ENCODE measurements around the gene ZNF521.
A peak's percentile ranks its signal among the peaks of the same experiment; 100 is the strongest.
"Not testable (repeated sequence)": the region's sequence is repeated elsewhere in the genome, so short reads cannot be mapped to it uniquely, and the experiment has no call there.

Gene ZNF521

DNA sequence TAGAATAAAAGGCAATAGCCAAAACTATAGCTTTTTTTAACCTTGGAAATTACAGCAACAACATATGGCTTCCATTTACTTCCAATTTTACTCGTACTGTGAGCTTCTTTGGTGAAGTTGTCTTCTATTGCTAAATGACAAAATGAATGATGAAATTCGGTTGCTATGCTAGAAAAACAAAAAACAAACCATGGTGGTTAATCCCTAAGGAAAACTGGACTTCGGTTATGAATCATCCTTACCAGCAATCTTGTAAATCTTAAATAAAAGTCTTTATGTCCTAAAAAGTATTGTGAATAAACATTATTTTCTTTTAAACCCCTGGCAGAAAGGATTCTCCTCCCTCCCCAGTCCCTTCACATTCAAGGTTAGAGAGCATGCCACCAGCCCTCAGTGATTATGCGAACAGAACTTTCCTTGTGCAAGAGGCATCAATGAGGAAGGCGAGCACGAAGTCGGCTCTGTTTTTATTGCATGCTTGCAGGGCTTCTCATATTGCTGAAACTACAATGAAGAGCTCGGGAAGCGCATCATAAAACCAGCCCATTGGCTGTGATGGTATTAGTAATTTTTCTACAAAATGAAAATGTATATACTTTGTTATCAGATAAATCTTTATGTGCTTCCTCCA lies 62.9 kb downstream of the ZNF521 start:
- peak; percentile 96 for DNase-seq (ENCODE audit: low read depth)

DNA sequence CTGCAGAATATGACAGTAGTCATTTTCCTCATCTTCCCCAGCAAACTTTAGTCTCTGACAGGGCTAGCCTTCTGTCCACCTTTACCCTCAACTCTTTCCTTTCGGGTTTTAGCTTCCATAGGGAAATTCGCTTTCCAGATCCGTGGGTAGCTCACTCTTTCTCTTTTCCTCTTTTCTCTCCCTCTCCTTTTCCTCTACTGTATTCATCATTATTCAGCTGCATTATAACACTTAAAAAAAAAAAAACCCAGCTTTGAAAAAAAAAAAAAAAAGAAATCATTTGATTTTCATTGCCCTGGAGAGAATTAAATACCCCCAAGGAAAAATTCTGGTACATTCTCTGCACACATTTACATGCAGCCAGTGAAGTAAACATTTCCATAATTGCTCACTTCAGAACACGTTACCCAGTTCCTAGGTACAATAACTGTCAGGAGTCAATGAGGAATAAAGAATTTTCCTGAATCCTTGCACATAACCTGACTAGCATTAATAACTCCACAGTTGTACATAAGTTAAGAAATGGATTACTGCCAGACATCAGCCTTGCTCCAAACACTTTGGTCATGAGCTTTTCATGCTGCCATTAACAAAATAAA lies 63.5 kb downstream of the ZNF521 start:
- DNase-seq (ENCODE audit: low read depth), result no peak

DNA sequence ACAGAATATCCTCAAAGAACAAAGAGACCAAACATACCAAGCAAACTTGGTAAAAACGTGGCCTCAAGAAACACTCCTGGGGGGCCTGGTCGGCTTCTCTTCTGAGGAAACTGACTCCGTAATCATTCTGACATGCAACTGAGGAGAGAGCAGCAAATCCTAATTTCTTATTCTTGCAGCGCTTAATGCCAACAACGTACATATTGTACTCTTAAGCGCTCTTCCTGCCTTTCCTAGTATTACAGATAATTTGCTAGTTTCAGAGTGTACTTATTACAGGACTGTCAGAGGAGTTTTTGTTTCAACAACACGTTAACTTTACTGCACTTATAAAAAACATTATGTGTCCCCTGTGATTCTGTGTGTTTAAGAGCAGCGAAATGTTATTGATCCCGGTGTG lies 64.9 kb downstream of the ZNF521 start:
- no peak for DNase-seq (ENCODE audit: low read depth)

DNA sequence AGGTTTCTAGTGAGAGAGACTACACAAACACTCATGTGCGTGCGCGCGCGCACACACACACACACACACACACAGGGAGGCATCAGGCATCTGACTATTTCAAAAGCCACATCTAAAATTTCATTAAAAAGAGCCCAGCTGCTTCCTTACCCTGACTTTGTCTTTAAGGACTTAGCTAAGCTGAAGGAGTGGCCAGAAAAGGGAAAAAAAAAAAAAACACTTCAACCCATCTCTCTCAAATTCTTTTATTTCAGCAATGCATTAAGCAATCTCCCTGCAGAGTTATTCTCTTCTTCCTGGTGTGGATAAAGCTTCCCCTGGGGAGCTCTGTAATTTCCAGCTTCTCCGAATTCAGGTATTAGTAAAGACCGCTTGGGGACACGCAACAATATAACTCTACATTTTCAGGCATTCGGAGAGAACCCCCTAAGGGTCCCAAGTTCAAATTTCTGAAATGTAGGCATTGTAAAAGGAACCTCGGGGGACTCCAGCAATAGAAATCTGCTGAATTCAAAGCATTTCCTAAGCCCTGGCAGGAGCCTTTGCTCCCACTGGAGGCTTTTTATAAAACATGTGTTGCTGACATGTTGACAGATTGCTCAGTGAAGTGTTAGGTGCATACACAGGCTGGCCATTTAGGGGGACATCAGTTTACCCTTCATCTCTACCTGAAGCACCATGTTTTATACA lies 67.0 kb downstream of the ZNF521 start:
- DNase-seq (ENCODE audit: low read depth), result peak; percentile 95

DNA sequence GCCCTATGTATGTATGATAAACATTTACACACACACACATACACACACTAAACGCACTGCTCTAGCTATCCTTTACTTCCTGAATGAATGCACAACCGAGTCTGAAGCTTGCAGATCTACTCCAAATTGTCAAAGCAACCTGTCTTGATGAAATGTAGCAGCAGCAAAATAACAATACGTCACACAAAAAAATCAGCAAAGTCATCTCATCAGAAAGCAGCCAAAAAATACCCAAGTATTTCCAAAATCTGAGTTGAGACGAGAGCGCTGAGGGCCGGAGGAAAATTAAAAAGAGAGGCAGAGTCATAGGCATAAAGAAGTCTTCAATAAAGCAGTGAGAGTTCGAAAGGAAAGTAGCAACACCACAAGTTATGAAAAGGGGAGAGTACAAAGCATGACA lies 67.7 kb downstream of the ZNF521 start:
- peak; percentile 14 for DNase-seq (ENCODE audit: low read depth)

DNA sequence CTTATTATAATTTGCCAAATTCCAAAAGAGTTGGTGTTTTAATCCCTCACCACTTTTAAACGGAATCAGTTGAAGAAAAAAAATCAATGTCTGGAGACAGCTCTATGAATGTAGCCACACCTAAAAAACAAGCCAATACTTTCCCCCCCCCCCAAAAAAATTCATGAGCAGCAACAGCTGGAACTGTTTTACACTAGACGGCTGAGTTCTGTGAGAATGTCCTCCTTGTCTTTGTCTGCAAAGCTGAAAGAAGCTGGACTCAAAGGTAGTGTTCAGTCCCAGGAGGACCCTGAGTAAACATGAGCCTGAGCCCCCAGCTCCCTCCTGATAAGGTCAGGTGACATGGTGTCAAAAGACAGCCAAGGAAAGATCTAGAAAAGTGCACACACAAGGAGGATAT lies 68.2 kb downstream of the ZNF521 start:
- DNase-seq (ENCODE audit: low read depth), result no peak

DNA sequence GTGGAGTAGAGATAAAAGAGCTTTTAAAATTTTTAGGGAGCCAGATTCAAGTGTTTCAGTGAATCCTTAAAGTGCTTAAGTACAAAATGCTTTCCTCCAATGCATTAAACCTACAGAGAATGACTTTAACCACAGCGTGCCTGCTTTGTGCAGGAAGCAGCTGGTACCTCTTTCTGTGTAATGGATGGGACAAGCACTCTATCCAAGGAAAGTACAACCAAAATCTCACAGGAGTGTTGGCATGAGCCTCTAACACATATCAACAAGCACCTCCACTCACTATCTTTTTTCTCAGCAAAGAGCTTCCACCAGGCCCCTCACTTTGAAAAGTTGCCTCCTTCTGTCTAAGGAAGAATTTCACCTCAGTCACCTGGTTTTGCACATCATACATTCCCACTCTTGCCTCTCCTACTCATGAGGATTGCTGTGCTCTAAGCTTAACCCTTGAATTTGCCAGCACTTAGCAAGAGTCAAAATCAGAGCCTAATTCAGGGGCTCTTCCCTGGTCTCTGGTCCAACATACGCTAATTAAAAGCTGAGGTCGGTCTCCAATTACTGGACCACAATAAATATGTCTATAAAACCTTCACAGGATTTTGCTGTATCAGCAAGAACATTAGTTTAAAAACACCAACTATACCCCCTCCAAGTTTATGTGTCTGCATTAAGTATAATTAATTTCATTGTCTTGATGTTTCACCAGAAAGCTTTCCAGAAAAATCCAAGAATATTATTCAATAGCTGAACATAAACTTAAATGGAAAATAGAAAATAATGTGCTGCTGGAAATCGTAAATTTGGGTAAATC lies 68.9 kb downstream of the ZNF521 start:
- DNase-seq (ENCODE audit: low read depth), result no peak

DNA sequence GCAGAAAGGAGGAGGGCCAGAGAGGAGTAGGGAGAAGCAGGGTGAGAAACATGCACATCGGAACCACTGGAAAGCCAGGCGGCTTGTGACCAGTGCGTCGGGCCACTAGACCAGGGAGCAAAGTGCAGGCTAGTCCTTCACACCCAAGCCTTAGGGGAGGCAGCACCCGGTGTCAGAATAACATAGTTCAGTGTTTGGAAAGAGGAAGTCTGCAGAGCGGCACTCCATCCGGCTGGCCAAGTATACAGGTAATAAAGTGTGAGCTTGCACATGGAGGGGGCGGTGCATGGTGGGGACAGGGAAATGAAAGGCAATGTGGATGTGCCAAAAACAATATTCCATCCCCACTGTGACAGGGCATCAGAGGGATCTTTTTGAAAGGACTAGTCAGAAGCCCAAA lies 69.7 kb downstream of the ZNF521 start:
- no peak for DNase-seq (ENCODE audit: low read depth)

DNA sequence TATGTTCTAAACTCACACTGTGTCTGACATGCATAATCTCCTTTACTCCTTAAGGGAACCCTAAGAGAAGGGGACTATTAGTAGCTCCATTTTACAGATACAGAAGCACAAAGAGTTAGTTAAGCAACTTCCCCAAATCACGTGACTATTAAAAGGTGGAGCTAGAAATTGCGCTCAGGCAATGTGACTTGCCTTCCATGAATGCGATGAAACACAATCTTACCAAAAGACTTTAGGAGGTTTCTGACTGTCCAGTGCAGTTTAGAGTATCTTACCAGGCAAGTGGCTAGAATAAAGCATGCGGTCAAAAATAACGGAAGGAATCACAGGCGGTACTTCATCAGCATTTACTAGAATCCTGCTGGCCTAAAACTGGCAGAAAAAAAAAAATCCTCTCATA lies 70.4 kb downstream of the ZNF521 start:
- DNase-seq (ENCODE audit: low read depth), result peak; percentile 7

DNA sequence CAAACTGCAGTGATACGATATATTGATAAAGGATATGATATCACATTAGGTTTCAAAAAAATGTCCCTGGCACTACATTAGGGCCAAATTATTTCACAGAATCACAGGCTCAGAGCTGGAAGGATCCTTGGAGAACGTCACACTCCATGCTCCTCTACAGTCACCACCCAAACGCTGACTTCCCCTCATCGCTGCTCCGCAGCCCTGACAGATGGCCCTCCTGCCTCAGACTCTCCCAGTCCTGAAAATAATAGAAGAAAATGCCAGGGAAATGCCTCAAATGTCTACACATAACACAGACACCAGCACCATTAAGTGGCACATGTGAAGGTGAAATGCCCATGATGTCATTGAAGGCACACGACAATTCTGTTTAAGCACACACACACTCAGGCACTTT lies 72.0 kb downstream of the ZNF521 start:
- no peak for DNase-seq (ENCODE audit: low read depth)

DNA sequence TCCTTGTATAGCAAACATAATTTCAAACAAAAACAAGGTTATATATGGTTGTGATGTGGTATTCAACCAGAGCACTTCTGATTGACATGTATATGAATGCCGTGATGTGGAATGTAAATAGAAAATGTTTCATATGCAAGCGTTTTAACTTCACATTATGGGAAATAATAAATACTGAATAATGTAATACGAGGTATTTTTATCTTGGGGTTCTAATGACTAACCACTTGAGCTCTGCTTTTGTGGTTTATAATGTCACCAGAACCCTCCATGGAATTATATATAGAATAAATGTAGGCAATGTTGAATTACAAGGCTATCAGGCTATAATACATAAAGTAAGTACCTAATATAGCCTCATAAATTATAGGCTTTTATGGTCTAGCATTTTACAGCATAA lies 72.4 kb downstream of the ZNF521 start:
- no peak for DNase-seq (ENCODE audit: low read depth)

DNA sequence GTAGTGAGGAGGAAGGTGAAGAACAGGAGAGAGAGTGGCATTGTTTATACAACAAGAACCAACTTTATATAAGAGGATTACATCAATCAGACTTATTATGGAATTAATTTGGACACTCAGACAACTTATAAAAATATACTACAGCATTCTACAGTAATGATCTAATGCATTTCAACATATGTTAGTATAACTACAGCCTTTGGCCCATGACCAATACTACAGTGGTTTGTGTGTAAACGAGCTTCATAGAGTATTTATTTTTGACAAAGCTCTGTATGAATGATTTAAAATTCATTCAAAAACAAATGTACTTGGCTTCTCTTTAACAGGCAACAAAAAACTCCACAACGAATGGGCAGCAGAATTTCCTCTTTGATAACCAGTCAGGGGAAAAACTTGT lies 72.8 kb downstream of the ZNF521 start:
- peak; percentile 57 for DNase-seq (ENCODE audit: low read depth)

DNA sequence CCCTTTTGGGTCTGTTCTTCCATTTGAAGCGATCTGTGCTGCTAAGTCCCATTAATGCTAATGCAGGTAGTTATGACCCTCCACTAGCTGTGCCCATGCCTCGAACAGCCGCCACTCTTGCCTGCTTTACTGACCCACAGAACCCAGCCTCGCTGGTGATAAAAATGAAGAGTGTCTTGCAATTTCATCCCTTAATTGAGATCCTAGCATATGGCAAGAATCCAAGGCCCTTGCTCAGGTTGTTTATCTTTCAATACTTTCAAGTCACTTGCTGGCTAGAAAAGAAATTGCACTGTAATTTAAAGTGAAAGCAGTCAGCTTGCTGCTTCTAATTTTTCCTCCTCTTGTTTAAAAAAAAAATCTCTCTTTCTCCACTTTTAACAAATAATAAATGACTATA lies 73.6 kb downstream of the ZNF521 start:
- no peak for DNase-seq (ENCODE audit: low read depth)

DNA sequence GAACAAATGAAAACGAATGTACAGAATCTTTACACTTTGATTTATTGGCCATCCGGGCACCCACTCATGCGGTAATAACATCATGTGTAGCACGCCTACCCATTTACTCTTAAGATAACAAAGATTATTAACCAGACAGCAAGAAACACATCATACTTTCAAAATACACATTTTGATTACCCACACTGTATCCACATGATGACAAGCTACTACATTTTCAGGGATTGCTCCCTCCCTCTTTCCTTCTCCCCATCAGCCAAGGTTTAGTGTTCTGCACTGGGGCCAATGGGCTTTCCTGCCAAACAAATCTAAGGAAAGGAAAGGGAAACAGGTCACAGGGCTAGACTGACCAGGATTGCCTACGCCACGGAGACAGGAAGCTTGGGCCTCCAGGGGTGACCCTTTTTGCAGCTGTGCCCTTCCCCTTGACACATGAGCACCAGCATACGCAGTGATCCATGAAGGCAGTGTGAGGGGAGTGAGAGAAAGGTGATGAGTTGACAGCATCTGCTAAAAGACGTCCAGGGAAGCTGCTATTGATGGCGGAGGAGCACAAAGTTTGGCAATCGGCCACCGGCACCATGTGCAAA lies 76.5 kb downstream of the ZNF521 start:
- DNase-seq (ENCODE audit: low read depth), result no peak

DNA sequence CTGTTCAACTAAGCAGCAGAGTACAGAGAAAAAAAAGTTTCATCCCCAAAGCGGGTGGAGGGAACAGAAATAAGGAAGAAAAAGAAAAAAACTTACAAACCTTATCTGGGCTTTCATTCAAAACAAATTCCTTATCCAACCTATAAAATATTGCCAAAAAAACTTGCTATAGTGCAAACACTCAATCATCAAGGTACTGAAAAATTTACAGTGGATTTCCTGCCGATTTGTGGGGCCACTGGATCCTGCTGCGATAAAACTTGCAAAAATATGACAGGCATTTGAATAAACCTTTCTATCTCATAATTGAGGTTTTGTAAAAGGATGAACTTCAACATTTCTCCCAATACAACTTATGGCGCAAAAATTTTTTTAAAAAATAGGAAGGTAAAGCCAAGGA lies 77.0 kb downstream of the ZNF521 start:
- no peak for DNase-seq (ENCODE audit: low read depth)

DNA sequence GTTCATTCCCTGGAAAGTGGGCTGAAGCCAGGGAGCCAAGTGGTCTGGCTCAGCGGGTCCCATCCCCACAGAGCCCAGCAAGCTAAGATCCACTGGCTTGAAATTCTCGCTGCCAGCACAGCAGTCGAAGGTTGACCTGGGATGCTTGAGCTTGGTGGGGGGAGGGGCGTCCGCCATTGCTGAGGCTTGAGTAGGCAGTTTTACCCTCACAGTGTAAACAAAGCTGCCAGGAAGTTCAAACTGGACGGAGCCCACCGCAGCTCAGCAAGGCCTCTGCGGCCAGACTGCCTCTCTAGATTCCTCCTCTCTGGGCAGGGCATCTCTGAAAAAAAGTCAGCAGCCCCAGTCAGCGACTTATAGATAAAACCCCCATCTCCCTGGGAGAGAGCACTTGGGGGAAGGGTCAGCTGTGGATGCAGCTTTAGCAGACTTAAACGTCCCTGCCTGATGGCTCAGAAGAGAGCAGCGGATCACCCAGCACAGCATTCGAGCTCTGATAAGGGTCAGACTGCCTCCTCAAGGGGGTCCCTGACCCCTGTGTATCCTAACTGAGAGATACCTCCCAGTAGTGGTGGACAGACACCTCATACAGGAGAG lies 84.9 kb downstream of the ZNF521 start:
- DNase-seq (ENCODE audit: low read depth), result not testable (repeated sequence)

DNA sequence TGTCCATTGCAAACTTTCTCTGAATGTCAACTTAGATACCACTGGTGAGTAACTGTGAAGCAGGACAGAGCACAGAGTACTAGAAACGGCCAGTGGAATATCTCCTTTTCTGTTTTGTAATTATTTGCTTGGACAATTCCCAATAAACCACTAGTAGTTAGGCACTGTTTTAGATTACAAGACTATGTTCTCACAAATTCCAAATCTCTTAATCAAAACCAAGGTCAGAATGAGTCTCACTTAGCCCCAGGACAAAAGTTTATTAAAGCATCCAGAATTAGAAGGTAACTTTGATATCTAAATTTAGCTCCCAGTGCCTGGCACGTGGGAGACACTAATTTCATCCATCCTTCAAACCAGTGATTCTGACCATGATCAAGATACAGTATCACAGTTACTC lies 89.0 kb downstream of the ZNF521 start:
- DNase-seq (ENCODE audit: low read depth), result peak; percentile 63

DNA sequence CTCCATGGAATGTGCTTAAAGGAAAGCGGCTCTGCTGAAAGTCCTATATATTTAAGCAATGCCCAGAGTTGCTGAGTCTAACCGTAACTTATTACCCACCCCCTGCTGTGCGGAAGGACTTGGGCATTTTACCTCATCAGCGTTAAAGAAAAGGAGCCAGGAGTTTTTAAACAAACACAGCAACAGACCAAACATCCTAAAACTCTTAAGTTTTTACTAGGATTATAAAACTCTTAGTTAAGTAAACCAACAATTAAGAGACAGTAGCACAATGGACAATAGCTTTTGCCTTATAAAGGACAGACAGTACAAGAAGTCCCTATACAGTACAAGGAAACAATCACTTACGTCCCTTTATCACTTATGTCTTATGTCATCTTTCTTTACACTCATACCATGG lies 90.2 kb downstream of the ZNF521 start:
- DNase-seq (ENCODE audit: low read depth), result no peak

DNA sequence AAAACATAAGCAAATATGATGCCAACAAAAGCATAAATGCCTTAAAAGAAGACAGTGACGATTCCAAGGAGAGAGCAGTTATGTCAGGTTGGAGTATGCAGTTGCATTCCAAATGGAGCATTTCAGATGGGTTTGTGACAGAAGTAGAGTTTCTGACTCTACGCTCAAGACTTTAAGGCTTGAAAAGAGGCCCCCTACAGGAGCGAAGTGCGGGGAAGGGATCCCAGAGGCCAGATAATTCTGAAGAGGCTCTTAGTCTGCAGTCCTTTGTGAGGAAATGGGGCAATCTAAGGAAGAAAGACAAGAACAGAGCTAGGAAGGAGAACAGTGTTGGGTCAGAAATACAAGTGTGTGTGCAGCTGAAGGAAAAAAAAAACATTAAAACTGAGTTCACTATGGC lies 95.5 kb downstream of the ZNF521 start:
- no peak for DNase-seq (ENCODE audit: low read depth)

DNA sequence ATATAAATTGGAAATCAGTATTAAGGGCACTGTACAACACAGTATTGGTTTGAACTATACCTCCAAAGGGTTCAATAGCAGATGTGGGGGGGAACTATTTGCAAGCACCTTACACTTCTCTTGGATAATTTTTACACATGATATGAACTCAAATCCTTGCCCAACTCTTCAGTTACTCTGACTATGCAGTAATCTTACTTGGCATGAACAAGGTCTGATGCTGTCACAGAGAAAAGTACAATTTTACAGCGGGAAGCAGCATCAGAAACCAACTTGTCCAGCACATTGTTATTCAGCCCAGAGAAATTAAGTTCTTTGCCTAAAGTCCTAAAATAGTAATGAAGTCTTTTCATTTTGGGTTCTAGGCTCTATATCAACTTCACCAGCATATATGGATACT lies 98.2 kb downstream of the ZNF521 start:
- DNase-seq (ENCODE audit: low read depth), result no peak

DNA sequence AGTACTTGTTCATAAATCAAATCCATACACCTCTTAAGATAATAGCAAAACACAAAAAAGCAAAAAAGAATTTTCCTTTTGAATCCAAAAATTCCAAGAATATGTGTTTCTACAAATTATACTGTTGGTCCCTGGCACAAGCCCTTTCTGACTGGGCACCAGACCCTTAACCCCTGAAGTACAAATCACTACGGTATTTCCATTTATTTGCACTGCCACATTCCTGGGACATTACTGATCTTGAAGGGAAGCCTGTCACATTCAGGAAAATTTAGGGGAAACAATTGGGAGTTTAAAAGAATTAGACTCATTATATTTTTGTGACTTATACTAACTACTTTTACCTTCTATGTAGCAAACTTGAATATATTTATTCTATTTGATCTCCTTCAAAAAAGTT lies 98.8 kb downstream of the ZNF521 start:
- no peak for DNase-seq (ENCODE audit: low read depth)

DNA sequence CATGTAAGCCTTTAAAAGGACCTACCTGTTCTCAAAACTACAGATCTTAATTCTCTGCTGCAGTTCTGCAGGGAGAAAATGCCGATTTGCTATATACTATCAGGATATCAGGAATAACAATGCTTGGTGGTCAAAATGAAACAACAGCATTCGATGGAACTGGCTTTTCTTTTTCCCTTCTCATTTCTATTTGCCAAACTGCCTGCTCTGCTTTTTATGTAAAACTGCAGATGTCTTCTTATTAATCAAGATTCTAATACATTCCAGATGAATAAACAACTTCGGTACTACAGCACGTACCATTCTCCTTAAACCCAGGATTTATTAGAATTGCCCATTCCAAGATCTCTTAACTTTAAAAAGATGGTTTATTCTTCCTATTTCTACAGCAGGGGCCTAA lies 100.9 kb downstream of the ZNF521 start:
- peak; percentile 42 for DNase-seq (ENCODE audit: low read depth)

Data from fibroblast of gingiva (primary cell).